ENCODE results near the gene ARHGEF17.

ARHGEF17 gene

DNA sequence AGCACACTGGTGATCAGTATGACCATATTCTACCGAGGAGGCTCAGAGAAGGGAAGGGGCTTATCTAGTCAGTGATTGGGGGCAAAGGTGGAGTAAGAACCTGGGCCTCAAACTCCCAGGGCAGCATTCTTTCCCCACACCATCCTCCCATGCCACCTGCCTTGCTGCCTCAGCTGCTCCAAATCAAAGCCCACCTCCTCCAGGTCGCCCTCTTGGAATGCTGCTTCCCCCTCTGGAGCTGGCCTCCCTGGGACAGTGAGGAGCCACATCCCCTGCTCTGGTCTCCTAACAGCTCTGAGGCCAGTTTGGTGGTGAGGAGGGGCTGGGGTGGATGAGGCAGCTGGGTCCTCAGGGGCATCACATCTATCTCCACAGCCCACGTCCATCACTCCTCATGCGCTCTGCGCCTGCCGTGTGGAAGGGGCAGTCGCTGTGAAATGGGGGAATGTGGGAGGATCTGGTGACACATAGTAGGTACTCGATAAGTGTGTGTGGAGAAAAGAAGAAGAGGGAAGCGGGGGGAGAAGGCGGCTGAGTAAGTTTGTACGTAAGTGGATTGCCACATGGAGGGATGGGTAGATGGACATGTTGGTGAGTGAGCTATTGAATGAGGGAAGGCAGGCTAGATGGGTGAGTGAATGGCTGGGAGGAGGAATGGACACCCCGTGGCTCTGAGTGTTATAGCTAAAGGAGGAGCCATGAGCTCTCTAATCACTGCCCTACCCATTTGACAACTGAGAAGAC is 16.1 kb upstream of the ARHGEF17 start:
- no peak for DNase-seq (ENCODE audit: low spot score)

DNA sequence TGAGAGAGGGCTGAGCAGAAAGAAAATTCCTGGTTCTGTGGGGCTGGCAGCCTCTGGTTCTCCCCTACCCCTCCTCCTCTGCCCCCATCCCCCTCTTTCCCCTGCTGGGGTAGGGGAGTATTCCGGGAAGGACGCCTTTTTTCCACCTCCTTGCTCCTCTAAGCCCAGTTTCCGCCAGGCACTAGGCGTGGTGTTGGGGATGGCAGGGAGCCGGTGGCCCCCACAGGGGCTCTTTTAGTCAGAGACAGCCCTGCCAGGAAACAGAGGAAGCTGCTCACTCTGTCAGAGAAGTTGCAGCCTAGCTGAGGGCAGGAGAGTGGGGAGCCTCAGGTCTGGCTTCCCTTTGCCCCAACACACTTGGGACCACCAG is 15.6 kb upstream of the ARHGEF17 start:
- no peak for DNase-seq (ENCODE audit: low spot score)

DNA sequence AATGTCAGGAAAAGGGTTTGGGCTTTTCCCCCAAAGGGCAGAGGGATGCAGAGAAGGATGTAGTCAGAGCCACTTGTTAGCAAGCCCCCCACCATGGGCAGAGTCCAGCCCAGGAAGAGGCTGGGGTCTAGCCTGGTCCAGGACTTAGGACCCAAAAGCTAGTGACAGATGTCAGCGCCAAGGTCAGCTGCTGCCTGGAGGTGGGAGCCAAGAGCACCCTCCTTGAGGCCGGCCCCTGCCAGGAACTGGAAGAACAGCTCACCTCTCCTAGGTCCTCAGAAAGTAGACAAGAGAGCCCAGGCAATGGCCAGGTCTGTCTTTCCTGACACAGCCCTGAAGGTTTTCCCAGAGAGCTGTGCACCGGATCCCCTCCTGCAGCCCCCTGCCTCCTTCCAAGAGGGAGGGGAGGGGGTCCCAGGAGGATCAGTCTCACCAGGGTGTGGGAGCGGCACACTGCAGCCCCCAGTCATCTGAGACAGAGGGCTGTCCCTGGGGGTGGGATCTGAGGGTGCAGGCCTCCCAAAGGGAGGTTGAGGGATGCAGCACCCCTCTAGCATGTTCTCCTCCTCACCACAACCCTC is 14.6 kb upstream of the ARHGEF17 start:
- DNase-seq (ENCODE audit: low spot score) = no peak

DNA sequence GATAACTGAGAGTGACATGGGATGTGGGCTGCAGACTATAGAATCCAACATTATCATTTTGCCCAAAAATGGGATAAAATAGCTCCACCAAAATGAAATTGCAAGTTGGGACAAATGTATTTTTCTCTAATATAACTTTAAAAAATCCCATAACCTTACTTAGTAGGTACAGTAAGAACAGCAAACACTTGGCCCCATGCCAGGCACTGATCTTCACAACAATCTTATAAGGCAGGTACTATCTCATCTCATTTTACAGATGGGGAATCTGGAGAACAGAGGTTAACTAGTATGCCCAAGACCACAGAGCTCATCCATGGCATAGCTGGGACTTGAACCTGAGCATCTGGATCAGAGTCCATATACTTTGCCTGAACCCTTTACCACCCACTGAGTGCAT is 13.5 kb upstream of the ARHGEF17 start:
- DNase-seq (ENCODE audit: low spot score) = no peak

DNA sequence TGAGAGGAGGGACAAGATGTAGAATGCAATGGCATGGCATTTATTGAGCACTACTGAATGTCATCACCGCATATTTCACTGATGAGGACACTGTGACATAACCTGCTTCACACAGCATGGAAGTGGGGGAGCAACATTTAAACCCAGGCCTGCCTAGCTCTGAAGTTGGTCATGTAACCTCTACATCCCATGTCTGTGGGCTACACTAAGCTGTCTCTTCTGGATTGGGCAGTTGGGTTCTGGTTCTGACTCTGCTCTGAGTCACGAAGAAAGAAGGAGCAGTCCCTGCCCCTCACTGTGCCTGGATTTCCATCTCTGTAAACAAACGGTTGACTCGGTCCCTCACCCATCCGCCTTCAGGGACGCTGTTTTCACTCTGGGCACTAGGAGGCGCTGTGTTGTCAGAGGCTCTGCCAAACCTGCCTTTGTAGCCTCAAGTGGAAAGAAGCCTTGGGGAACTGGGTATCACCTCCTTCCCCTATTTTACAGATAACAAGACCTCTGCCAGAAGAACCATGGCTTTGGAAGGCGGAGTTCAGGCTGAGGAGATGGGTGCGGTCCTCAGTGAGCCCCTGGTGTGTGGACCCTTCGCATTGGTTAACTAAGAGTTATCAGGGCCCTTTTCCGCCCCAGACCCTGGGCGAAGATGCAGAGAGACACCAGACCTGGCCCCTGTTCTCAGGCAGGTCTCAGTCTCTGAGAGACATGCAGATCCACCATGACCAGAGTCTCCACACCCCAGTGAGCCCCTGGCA is 12.7 kb upstream of the ARHGEF17 start:
- peak; percentile 83 for DNase-seq (ENCODE audit: low spot score)

DNA sequence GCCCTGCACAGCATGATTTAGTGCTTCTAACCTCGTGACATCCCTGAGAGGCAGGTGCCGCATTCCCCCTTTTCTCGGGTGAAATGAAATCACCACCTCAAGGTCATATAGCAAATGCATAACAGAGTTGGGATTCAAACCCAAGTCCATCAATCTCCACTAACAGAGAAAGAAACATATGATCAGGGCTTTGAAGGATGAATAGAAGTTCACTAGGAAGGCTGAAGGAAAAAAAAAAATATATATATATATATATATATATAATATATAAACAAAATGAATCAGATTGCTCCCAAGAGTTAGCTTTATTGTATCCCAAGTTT is 12.1 kb upstream of the ARHGEF17 start:
- no peak for DNase-seq (ENCODE audit: low spot score)

DNA sequence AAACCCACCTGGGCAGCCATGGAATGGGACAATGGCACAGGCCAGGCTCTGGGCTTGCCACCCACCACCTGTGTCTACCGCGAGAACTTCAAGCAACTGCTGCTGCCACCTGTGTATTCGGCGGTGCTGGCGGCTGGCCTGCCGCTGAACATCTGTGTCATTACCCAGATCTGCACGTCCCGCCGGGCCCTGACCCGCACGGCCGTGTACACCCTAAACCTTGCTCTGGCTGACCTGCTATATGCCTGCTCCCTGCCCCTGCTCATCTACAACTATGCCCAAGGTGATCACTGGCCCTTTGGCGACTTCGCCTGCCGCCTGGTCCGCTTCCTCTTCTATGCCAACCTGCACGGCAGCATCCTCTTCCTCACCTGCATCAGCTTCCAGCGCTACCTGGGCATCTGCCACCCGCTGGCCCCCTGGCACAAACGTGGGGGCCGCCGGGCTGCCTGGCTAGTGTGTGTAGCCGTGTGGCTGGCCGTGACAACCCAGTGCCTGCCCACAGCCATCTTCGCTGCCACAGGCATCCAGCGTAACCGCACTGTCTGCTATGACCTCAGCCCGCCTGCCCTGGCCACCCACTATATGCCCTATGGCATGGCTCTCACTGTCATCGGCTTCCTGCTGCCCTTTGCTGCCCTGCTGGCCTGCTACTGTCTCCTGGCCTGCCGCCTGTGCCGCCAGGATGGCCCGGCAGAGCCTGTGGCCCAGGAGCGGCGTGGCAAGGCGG is 11.4 kb upstream of the ARHGEF17 start:
- no peak for DNase-seq (ENCODE audit: low spot score)

DNA sequence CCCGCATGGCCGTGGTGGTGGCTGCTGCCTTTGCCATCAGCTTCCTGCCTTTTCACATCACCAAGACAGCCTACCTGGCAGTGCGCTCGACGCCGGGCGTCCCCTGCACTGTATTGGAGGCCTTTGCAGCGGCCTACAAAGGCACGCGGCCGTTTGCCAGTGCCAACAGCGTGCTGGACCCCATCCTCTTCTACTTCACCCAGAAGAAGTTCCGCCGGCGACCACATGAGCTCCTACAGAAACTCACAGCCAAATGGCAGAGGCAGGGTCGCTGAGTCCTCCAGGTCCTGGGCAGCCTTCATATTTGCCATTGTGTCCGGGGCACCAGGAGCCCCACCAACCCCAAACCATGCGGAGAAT is 10.9 kb upstream of the ARHGEF17 start:
- no peak for DNase-seq (ENCODE audit: low spot score)

DNA sequence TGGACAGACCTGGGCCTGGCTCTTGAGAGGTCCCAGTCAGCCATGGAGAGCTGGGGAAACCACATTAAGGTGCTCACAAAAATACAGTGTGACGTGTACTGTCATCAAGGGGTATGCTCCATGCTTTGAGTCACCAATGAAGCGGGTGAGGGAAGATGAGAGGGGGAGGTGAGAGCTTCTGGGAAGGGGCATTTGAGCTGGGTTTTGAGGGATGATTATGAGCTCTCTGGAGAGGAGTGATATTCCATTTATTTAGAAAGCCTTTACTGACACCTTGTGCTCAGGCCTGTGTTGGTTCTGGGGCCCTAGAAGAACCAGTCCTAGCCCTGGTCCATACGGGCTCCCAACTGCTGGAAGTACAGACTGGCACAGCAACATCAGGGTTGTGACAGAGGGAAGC is 10.4 kb upstream of the ARHGEF17 start:
- DNase-seq (ENCODE audit: low spot score) = no peak

DNA sequence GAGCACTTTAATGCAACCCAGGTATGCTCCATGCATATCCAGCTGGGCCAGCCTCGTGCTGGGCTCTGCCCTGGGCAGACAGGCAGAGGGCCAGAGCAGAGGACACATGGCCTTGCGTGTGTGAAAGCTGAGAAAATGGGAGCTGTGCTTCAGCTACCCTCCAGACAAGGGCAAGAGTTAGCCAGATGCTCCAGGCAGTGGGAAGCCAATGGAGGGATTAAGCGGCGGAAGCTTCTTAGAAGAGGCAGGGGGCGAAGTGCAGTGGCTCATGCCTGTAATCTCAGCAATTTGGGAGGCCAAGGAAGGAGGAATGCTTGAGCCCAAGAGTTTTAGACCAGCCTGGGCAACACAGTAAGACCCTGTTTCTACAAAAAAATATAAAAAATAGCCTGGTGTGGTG is 9.8 kb upstream of the ARHGEF17 start:
- DNase-seq (ENCODE audit: low spot score) = no peak

DNA sequence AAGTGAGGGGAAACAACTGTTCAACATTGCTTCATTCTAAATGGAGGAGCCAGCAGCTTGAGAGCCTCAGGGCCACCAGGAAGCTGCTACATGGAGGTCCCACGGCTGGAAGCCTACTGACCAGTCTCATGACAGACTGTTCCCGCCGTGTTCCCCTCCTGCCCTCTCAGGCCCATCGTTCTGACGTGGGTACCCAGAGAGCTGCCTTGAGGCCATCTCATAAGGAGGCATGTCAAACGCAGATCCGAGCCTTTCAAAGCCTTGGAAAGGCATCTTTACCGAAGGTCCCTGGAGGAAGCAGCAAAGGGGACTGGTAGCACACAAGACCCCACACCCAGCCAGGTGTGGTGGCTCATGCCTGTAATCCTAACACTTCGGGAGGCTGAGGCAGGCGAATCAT is 8.3 kb upstream of the ARHGEF17 start:
- no peak for DNase-seq (ENCODE audit: low spot score)

DNA sequence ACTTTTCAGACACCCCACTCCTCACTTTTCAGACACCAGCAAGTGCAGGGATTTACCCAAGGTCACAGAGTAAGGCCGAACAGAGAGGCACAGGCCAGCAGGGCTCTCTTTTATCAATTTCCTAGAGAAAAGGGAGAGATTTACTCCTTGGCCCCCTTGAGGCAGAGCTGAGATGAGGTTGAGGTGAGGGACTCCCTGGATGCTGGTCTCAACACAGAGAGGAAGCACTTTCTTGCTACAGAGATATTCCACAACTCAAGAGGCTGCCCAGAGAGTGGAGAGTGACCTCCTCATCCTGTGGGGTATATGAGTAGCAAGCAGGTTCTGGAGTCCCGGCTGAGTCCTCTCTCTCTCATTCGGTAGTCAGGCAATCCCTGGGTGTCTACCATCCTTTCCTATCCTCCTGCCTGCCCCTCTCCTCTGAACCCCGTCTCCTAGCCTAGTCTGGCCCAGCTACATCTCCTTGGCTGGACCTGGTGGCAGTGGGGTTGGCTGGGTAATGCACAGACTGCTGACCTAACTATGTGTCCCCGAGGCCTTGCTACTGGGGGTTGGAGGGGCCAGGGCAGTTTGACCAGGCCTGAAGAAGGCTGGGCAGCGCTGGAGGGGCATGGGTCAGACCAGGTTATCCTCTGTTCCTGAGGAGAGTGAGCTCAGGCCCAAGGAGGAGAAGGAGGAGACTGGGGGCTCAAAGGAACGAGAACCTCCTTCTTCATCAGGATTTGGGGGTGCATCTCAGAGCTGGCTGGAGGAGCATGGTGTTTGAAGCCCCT is 1.8 kb upstream of the ARHGEF17 start:
- no peak for DNase-seq (ENCODE audit: low spot score)

DNA sequence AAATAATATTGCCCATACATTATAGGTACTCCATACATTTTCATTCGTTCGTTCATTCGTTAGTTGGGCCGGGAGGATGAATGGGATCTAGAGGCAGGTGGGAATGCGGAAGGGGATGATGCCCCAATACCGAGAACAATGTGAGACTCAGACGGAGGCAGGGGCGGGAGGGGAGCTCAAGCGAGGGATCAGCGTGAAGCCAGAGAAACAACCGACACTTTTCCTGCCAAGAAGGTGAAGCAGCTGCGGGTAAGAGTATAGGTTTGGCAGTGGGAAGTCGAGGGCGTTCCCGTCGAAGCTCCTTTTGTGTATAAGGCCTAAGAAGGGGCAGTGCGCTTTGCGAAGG is 1.1 kb upstream of the ARHGEF17 start:
- no peak for DNase-seq (ENCODE audit: low spot score)

DNA sequence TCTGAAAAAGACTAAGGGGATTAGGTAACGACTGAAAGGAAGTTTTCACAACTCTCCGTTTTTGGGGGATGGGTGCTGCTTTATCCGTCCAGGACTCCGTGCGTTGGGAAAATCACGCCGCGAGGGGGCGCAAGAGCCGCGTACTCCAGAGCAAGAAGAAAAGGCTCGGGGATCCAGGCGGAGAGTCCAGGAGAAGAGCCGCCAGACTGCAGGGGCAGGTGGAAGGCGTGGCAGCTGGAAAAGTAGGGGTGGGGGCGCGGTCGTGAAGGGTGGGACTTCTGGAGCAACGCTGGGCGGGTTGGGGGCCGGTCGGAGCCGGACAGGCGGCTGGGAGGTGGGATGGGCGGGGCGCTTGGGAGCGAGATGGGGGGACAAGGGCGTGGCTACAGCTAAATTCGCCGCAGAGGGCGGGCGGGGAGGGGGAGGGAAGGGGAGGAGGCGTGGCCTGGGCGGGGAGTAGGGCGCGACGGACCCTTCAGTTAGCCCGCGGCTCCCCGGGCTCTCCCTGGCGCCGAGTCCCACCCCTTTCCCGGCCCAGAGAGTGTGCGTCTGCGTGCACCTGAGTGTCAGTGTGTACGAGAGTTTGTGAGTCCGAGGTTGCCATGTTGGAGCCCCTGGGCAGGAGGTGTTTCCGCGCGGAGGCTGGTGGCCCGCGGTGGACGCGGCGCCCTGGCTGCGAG is 613 bp upstream of the ARHGEF17 start:
- peak; percentile 90 for DNase-seq (ENCODE audit: low spot score)

DNA sequence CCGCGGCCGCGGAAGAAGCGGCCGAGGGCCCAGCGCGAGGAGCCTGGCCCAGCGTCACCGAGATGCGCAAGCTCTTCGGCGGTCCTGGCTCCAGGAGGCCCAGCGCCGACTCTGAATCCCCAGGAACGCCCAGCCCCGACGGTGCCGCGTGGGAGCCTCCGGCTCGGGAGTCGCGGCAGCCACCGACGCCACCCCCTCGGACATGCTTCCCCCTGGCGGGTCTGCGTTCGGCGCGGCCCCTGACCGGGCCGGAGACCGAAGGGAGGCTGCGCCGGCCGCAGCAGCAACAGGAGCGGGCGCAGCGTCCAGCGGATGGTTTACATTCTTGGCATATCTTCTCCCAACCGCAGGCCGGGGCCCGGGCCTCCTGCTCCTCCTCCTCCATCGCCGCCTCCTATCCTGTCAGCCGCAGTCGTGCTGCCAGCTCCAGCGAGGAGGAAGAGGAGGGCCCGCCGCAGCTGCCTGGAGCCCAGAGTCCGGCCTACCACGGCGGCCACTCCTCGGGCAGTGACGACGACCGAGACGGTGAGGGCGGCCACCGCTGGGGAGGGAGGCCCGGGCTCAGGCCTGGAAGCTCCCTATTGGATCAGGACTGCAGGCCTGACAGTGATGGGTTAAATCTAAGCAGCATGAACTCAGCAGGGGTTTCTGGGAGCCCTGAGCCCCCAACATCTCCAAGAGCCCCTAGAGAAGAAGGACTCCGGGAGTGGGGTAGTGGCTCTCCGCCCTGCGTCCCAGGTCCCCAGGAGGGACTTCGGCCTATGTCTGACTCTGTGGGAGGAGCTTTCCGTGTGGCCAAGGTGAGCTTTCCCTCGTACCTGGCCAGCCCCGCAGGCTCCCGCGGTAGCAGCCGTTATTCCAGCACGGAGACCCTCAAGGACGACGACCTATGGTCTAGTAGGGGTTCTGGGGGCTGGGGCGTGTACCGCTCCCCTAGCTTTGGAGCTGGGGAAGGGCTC is 1.2 kb downstream of the ARHGEF17 start:
- DNase-seq (ENCODE audit: low spot score) = no peak

DNA sequence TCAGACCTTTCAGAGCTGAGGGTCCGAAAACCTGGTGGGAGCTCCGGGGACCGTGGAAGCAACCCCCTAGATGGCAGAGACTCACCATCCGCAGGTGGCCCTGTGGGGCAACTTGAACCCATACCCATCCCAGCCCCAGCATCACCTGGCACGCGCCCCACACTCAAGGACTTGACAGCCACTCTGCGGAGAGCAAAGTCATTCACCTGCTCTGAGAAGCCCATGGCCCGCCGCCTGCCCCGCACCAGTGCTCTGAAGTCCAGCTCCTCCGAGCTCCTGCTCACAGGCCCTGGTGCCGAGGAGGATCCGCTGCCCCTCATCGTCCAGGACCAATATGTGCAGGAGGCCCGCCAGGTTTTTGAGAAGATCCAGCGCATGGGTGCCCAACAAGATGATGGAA is 2.0 kb downstream of the ARHGEF17 start:
- DNase-seq (ENCODE audit: low spot score) = no peak

DNA sequence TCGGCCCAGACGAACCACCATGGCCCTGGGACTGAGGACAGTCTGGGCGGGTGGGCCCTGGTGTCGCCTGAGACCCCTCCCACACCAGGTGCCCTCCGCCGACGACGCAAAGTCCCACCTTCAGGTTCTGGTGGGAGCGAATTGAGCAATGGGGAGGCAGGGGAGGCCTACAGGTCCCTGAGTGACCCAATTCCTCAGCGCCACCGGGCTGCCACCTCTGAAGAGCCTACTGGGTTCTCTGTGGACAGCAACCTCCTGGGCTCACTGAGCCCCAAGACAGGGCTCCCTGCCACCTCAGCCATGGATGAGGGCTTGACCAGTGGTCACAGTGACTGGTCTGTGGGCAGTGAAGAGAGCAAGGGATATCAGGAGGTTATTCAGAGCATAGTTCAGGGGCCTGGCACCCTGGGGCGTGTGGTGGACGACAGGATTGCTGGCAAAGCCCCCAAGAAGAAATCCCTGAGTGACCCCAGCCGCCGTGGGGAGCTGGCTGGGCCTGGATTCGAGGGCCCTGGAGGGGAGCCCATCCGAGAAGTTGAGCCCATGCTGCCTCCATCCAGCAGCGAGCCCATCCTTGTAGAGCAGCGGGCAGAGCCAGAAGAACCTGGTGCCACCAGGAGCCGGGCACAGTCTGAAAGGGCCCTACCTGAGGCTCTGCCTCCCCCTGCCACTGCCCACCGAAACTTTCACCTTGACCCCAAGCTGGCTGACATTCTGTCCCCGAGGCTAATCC is 2.8 kb downstream of the ARHGEF17 start:
- no peak for DNase-seq (ENCODE audit: low spot score)

DNA sequence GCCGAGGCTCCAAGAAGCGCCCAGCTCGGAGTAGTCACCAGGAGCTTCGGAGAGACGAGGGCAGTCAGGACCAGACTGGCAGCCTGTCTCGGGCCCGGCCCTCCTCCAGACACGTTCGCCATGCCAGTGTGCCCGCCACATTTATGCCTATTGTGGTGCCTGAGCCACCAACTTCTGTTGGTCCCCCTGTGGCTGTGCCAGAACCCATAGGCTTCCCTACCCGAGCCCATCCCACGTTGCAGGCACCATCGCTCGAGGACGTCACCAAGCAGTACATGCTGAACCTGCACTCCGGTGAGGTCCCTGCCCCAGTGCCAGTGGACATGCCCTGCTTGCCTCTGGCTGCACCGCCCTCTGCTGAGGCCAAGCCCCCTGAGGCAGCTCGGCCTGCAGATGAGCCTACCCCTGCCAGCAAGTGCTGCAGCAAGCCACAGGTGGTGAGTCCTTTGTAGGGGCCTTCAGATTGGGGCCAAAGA is 3.4 kb downstream of the ARHGEF17 start:
- DNase-seq (ENCODE audit: low spot score) = no peak

DNA sequence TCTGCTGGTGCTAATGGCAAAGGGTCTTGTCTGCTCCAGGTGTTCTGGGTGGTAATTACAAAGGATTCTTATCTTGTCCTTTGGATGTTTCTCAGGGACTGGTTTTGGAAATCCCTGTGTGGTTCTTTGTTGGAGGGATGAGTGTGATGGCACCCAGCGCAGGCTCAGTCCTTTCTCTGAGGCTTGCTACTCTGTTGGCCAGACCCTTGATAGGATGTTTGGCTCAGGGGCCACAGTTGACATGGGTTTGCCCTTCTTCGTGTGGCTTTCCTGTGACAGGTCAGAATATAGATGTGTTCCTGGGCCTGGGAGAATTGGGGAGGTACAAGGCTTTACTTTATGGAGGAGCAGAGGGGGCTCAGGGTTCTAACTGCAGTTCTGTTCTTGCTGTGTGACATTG is 4.0 kb downstream of the ARHGEF17 start:
- no peak for DNase-seq (ENCODE audit: low spot score)

DNA sequence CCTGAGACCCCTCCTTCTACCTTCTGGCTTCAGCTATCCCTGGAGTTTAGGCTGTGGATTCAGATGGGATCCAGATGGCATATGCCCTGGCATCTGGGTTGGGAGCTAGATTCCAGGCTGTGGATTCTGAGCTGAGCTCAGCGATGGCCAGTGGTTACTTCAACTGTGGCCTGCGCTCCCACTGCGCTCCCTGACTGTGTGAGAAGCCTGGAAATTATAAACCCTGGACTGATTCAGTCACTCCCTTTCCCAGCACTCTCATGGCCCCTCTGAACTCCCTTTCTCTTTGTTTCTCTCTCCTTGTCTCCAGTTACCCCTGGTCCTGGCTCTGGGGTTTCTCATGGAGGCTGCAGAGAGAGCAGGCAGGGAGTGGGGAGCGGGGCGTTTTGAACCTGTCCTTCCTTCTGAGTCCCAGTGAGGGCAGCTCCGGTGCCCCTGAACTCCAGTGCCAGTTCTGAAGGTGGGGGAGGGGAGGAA is 4.8 kb downstream of the ARHGEF17 start:
- no peak for DNase-seq (ENCODE audit: low spot score)

Measured in activated CD4-positive, alpha-beta T cell treated with anti-CD3 and anti-CD28 coated beads, Interleukin-2, Interleukin-4, amounts not matched to agents 100 ng/mL and 50 ng/mL, durations not matched to agents 16 hours and 8 hours (primary cell).